HG02571 (cell line): Measurements from ENCODE around the gene DLEC1.
"Not testable (repeated sequence)": the region's sequence is repeated elsewhere in the genome, so short reads cannot be mapped to it uniquely, and the experiment has no call there.

Experiments used
- ATAC-seq: cut with Tn5 transposase; IDR thresholded peaks from one replicate; pipeline ENCODE4 v1.9.1; 2021; ENCODE audit warnings: mild to moderate bottlenecking, moderate library complexity; ENCODE audit not compliant: unreplicated experiment

DLEC1 gene

DNA sequence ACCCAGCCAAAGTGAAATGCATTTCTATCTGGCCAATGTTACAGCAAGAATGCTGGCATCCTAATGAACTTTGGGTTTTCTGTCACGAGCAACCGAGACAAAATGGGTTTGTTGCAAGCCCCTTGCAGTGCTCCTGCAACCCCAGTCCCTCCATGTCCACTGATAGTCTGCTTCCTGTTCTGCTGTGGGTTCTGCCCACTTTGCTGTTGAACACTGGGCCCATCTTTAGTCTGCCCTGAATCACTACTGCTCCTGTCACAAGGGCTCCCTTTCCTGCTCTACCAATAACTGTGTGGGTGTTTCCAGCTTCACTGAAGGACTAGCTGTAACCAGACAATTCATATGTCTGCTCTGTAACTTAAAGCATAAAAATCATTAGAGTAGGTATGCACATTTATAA, 113.6 kb downstream of the DLEC1 start:
- no peak for ATAC-seq

GRCh38 chr3:38153221-38153620, 114.2 kb downstream of the DLEC1 start:
- no peak for ATAC-seq

GRCh38 chr3:38154033-38154494, 115.1 kb downstream of the DLEC1 start:
- no peak for ATAC-seq

GRCh38 chr3:38154625-38155255, 115.7 kb downstream of the DLEC1 start:
- no peak for ATAC-seq

GRCh38 chr3:38155825-38156224, 116.8 kb downstream of the DLEC1 start:
- no peak for ATAC-seq

GRCh38 chr3:38157117-38157516, 118.1 kb downstream of the DLEC1 start:
- no peak for ATAC-seq

DNA sequence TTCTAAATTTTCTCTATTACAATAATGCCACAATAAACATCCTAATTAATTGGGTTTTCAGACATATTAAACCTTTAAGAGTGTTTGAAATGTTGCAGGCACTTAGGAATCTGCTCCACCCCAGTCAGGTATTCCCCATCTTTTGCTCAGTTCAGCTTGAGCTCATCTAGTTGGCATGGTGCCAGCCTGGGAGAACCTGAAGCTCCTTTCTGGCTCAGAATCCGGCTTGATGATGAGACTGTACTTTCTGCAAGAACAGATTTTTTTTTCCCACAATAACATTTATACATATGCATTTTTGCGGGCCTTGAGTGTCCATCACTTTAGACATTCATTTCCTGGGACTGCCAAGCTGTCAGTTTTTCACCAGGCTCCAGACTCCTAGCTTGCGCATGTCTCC, 118.6 kb downstream of the DLEC1 start:
- ATAC-seq = no peak

GRCh38 chr3:38158472-38158871, 119.5 kb downstream of the DLEC1 start:
- no peak for ATAC-seq

GRCh38 chr3:38160704-38161103, 121.7 kb downstream of the DLEC1 start:
- not testable (repeated sequence) for ATAC-seq

DNA sequence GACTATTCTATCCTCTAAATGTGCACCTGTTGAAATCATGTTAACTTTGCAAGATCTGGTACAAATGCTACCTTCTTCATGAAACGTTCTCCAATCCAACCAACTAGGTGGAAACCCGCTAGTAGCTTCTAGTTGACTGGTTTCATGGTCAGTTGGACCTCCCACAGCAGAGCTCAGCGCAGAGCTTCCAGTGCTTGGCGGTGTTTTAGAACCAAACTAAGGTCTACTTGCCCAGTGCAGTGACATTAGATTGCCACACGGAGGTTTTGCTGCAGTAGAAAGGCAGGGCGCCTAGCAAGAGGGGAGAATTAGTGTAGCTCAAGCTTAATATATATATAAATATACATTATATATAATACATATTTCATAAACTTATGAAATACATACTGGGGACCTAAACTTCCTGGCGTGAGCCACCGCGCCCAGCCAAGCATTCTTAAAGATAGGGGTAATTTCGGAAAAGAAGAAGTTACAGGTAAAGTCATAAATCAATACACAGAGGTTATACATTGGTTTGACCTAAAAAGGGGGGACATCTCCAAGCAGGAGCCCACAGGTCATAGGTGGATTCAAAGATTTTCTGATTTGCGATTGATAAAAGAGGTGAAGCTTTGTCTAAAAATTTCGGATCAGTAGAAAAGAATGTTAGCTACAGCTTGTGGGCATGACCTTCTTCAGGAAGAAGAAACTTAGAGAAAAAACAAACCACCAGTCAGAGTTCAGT, 124.3 kb downstream of the DLEC1 start:
- ATAC-seq = no peak

DNA sequence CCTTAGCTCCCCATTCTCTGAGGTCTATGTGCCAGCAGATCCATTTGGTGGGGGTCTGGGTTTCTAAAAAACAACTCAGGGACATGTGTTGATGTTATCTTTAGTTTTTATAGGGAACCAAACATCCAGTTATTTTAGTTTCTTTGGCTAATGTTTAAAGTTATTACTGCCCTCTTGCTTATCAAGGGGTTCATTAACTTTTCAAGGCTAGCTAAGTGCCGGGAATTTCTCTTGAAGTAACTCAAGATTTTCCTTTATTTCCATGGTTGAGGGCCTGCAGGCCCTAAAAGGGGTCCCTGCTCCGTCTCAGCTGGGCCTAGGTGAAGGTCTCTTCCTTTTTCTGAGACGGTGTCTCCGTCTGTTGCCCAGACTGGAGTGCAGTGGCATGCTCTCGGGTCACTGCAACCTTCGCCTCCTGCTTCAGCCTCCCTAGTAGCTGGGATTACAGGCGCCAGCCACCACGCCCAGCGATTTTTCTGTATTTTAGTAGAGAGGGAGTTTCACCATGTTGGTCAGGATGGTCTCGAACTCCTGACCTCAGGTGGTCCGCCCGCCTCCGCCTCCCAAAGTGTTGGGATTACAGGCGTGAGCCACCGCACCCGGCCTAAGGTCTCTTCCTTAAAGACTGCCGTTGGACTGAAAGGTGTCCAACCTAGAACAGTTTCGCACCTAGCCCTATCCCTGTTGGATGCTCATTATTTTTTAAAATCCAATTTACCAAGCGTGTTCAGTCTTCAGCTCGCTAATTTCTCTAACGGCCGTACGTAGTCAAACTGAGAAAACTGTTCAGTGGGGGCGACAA, 125.0 kb downstream of the DLEC1 start:
- no peak for ATAC-seq

DNA sequence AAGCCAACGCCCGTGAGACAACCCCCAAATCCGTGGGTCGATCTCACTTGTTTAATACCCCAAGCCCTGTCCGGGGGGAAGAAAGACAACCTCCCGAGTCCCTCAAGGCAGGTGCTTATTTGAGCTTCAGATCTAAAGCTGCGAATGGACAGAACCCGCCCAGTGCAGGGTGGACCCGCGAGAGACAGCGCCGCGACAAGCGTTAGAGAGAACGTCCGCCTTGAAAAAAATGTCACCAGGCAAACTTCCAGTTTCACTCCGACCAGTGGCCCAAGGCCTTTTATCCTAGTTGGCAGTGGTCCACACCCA, 125.6 kb downstream of the DLEC1 start:
- ATAC-seq = peak; percentile 11

- ATAC-seq = peak; percentile 87
These were observed 126.1 kb downstream of the DLEC1 start, which contains the start of gene OXSR1 for GRCh38 chr3:38164952-38165721. TSS of gene OXSR1 (plus strand) at chr3:38165537. CDS start at chr3:38165877, 340 bp downstream.

- no peak for ATAC-seq
These were observed 126.8 kb downstream of the DLEC1 start for GRCh38 chr3:38165722-38166387.

DNA sequence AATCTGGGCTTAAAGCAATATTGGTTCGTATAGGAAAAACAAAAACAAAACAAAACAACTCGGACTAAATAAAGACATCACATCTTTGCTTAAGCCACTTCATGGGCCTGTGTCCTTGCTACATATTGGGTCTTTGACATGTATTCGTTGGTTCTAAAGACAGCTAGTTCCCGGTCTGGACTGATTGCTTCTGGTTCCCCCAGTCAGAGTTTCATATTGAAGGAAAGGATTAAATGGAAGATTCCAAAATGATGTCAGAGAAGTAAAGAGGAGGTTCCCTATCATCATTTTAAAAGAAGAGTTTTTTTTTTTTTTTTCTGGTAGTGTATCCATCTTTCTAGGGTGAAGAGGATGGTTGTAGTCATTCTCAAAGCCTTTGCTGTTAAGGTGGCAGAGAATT, 128.6 kb downstream of the DLEC1 start:
- no peak for ATAC-seq

DNA sequence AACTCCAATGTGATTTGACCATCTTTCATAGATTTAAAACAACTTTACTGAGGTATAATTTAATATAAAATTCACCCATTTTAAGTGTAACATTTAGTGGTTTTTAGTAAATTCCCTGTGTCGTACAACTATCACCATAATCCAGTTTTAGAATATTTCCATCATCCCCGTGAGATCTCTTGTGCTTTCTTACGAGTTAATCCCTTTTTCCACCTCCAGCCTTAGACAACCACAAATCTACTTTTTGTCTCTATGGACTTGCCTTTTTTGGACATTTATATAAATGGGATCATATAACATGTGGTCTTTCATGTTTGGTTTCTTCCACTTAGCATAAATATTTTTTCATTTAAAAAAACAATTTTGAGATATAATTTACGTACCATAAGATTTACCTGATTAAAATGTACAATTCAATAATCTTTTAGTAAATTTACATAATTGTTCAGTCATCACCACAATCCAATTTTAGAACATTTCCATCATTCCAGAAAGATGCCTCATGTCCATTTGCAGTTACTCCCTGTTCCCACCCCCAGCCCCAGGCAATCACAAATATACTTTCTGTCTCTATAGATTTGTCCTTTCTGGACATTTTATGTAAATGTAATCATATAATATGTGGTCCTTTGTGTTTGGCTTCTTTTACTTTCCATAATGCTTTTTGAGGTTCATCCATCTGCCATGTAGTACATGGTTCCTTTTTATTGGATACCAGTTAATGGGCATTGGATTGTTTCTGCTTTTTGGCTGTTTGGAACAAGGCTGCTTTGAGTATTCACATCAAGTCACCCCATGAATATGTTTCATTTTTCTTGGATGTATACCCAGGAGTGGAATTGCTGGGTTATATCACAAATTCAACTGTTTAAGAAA, 129.4 kb downstream of the DLEC1 start:
- ATAC-seq = no peak

- no peak for ATAC-seq
These were observed 130.0 kb downstream of the DLEC1 start for GRCh38 chr3:38169027-38169317.

GRCh38 chr3:38170722-38171121, 131.7 kb downstream of the DLEC1 start:
- no peak for ATAC-seq

- ATAC-seq = no peak
These were observed 132.6 kb downstream of the DLEC1 start for GRCh38 chr3:38171622-38172021.
